NOMO-1 (cell line): Measurements from ENCODE around the gene MED16.
"Not testable (repeated sequence)": the region's sequence is repeated elsewhere in the genome, so short reads cannot be mapped to it uniquely, and the experiment has no call there.

Source experiments
- DNase-seq, 2 experiments: peaks; one replicate each; lab custom pipeline; 2025; ENCODE audit not compliant: unreplicated experiment in 2 of 2; lab: John Stamatoyannopoulos, UW

The MED16 gene

GRCh38 chr19:840519-841206 is 52.3 kb downstream of the MED16 start, which contains the start of gene PRTN3:
Gene PRTN3 (plus strand): TSS chr19:840999. CDS start chr19:841009, 10 bp downstream.
- peak; percentile 72 to 74 for DNase-seq

GRCh38 chr19:835210-835810 is 57.7 kb downstream of the MED16 start:
- DNase-seq: no peak

- DNase-seq: no peak
These were observed 58.8 kb downstream of the MED16 start for GRCh38 chr19:834216-834615.

GRCh38 chr19:831407-832369 is 61.3 kb downstream of the MED16 start:
- no peak for DNase-seq

GRCh38 chr19:829129-829758 is 63.7 kb downstream of the MED16 start:
- DNase-seq: no peak

DNA sequence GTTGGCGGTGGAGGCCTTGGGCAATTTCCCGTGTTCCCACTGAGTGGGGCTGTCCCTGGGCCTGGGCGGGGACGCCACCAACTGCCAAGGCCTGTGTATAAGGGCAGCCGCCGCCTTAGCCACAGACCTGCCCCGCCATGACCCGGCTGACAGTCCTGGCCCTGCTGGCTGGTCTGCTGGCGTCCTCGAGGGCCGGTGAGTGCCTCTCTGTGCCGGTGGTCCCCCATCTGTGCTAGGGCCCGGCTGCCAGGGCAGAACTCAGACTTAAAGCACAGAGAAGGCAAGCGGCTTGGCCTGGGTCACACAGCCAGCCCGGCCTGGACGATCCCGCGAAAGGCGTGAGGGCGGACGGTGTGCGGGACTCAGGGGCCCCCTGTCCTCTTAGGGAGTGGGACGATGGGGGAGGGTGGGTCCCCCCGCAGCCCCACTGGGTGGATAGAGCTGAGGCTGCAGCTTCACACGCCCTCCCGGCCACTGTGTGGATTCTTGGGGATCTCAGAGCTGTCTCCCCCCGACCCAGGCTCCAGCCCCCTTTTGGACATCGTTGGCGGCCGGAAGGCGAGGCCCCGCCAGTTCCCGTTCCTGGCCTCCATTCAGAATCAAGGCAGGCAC is 65.2 kb downstream of the MED16 start, which contains the start of gene AZU1:
AZU1 (plus strand) TSS at position 128 of the 612 bp plus-strand sequence; CDS start at position 138, 10 bp downstream.
- DNase-seq: peak; percentile 80 to 85

- no peak for DNase-seq
These were observed 65.7 kb downstream of the MED16 start for GRCh38 chr19:827314-827709.

DNA sequence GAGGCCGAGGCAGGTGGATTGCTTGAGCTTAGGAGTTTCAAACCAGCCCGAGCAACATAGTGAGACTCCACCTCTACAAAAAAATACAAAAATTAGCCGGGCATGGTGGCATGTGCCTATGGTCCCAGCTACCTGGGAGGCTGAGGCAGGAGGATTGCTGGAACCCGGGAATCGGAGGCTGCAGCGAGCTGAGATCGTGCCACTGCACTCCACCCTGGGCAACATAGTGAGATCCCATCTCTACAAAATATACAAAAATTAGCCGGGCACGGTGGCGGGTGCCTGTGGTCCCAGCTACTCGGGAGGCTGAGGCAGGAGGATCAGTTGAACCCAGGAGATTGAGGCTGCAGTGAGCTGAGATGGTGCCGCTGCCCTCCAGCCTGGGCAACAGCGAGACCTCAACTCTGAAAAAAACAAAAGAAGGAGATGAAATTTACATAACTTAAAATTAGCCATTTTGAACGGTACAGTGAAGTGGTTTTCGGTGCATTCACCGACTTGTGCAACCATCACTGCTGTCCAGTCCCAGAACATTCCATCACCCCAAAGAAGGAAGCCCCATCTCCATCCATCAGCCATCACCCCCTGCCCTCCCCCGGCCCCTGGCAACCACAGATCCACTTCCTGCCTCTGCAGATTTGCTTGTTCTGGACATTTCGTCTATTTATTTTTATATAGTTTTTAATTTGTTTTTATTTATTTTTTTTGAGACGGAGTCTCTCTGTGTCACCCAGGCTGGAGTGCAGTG is 66.9 kb downstream of the MED16 start:
- no peak for DNase-seq

GRCh38 chr19:824885-825284 is 68.1 kb downstream of the MED16 start:
- DNase-seq: peak; percentile 67 to 71

DNA sequence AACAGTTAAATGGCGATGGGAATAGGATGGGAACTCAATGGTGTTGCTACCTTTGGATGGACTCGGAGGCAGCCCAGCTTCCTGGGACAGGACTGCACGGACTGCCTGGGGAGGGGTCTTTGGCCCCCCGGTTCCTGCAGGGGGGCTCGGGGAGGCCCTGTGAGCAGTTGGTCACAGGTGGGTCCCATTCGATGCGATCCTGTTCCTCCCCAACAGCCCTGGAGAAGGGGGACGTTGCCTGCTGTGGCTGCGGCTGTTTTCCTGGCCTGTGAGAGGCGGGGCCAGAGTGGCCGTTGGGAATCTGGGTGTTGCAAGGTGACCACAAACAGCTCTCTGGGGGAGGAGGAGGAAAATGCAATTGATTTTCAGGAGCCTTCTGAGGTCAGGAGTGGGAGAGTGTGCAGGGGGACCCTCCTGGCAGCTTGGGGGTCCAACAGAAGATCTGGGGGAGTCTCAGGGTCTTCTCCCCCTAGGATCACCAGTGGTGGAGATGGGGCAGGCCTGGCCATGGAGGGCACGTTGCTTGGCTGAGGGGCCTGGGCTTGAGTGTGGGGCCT is 69.3 kb downstream of the MED16 start:
- peak in 1 of 2 experiments; percentile 55 for DNase-seq

DNA sequence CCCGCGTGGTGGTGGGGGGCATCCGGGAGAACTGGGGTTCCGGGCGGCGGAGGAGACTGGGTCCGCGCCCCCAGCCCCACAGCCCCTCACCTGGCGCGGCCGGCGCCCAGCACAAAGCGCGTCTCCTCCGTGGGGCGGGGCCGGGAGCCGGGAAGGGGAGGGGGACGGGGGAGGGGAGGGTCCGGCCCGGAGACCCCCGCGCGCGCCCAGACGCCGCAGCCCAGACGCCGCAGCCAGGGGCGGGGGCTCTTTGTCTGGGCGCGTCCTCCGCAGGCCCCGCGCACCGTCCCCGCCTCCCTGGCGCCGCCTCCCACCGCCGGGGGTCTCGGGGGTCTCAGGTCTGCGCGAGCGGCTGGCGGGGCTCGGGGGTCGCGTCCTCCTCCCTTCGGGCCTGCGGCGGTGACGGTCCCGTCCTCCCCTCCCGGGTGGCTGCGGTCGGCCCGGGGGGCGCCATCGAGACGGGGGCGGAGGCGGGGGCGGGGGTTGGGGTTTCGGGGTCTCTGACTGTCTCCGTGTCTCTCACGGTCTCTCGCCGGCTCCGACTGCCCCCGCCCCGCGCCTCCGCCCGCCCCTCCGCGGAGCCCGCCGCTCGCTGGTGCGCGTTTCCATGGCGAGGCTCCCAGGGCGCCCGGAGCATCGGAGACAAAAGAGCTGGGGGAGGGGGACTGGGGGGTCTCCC is 71.0 kb downstream of the MED16 start, which contains the start of gene PLPPR3:
PLPPR3 (minus strand) TSS at position 131 of the 679 bp plus-strand sequence. CDS start 396 bp downstream, outside the sequence.
- peak in 1 of 2 experiments; percentile 35 for DNase-seq

DNA sequence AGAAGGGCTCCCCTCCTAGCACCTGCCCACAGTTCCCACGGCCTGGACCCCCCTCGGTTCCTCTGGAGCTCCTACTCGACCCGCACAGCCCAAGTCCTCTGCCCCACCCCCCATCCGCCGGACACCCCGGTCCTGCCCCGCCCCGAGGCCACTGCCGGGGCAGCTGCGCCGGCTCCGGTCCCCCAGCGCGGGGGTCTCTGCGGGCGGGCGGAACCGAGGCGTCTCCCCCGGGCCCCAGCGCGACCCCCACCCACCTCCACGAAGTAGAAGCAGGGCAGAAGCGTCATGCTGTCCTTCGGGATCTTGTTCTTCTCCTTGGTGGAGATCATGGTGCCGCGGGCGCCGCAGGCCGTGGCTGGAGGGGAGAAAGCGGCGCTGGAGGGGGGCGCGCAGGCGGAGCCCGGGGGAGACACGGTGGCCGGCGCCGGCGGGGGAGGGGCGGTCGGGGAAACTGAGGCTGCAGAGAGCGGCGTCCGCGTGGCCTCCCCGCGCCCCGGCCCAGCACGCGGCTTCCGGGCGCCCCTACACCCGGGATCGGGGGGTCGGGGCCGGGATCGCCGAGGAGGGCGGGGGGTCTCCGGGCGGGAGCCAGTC is 71.7 kb downstream of the MED16 start:
- no peak for DNase-seq

DNA sequence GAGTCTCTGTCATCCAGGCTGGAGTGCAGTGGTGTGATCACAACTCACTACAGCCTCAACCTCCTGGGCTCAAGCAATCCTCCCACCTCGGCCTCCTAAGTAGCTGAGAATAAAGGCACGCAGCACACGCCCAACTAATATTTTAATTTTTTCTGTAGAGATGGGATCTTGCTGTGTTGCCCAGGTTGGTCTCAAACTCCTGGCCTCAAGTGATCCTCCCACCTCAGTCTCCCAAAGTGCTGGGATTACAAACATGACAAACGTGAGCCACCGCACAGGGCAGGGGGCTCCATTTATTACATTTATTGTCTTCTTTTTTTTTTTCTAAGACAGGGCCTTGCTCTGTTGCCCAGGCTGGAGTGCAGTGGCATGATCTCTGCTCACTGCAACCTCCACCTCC is 72.8 kb downstream of the MED16 start:
- DNase-seq: not testable (repeated sequence)
